Adrenal gland (tissue), 5 donors: ENCODE results near the gene NOC4L.

Source experiments
- CTCF ChIP-seq, 6 experiments: fragments of 450-650 bp in 4 of 6; fragments of 200-600 bp in 2 of 6; sonication (generic) in 1 of 6; IDR thresholded peaks; 1 replicate in 5 of 6; 2 replicates in 1 of 6; pipeline versions ENCODE4 v1.5.1 to v1.8.0; 2016 to 2021; ENCODE audit warnings: antibody characterized with exemption in 6 of 6, mild to moderate bottlenecking in 2 of 6, moderate library complexity in 1 of 6
- POLR2A ChIP-seq, 2 donors: fragments of 450-650 bp; IDR thresholded peaks; one replicate each; pipeline ENCODE4 v1.6.1; 2017; ENCODE audit warnings: antibody characterized with exemption in 2 of 2, mild to moderate bottlenecking in 2 of 2, moderate library complexity in 1 of 2
- donor health status: DM: no; HTN: no; CAD: no.

- TF ChIP-seq CTCF (IDR thresholded peaks at IDR 0.05) (no peak), POLR2A (IDR thresholded peaks at IDR 0.05) (no peak)
Measured at GRCh38 chr12:132162508-132163031, 18.3 kb downstream of the NOC4L start.
